ENCODE data around the gene ILRUN.

The ILRUN gene

DNA sequence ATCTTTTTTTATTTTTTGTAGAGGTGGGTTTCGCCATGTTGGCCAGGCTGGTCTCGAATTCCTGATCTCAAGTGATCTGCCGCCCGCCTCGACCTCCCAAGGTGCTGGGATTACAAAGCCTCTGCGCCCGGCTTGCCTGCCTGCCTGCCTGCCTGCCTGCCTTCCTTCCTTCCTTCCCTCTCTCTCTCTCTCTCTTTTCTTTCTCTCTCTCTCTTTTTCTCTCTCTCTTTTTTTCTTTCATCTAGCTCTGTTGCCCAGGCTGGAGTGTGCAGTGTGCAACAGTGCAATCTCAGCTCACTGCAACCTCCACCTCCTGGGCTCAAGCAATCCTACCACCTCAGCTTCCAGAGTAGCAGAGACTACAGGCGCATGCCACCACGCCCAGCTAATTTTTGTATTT, 4.6 kb upstream of the ILRUN start:
- TF ChIP-seq, protein P1, sequence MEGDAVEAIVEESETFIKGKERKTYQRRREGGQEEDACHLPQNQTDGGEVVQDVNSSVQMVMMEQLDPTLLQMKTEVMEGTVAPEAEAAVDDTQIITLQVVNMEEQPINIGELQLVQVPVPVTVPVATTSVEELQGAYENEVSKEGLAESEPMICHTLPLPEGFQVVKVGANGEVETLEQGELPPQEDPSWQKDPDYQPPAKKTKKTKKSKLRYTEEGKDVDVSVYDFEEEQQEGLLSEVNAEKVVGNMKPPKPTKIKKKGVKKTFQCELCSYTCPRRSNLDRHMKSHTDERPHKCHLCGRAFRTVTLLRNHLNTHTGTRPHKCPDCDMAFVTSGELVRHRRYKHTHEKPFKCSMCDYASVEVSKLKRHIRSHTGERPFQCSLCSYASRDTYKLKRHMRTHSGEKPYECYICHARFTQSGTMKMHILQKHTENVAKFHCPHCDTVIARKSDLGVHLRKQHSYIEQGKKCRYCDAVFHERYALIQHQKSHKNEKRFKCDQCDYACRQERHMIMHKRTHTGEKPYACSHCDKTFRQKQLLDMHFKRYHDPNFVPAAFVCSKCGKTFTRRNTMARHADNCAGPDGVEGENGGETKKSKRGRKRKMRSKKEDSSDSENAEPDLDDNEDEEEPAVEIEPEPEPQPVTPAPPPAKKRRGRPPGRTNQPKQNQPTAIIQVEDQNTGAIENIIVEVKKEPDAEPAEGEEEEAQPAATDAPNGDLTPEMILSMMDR (IDR thresholded peaks at IDR 0.05; ENCODE audit: unreplicated experiment in 3 of 3) = no peak
- H3K27me3 Mint-ChIP-seq (ENCODE audit: low read depth) = peaks cover 7% of the 10 kb centered on the region
- H3K9me3 Mint-ChIP-seq = no peaks in the 10 kb centered on the region
- H3K4me1 Mint-ChIP-seq = peaks cover 22% of the 10 kb centered on the region
- no peak overlapping the region for H3K4me3 Mint-ChIP-seq
- H3K36me3 Mint-ChIP-seq (ENCODE audit: low read depth) = no peaks in the 10 kb centered on the region
- peak overlapping the region in 1 of 3 experiments; percentile 29 for H3K27ac Mint-ChIP-seq

- H3K4me1 Mint-ChIP-seq = peaks cover 35% of the 10 kb centered on the region
- no peaks in the 10 kb centered on the region for H3K9me3 Mint-ChIP-seq
- H3K4me3 Mint-ChIP-seq = peak overlapping the region; percentile 92 to 97 (median 93)
- TF ChIP-seq, protein P1 (IDR thresholded peaks at IDR 0.05; ENCODE audit: unreplicated experiment in 3 of 3) = no peak
- H3K27ac Mint-ChIP-seq = peak overlapping the region in 1 of 3 experiments; percentile 88
- H3K27me3 Mint-ChIP-seq (ENCODE audit: low read depth) = peaks cover 7% of the 10 kb centered on the region
- H3K36me3 Mint-ChIP-seq (ENCODE audit: low read depth) = no peaks in the 10 kb centered on the region
Measured at GRCh38 chr6:34697904-34698559, 1.5 kb upstream of the ILRUN start.

GRCh38 chr6:34697544-34697836, 923 bp upstream of the ILRUN start:
- TF ChIP-seq, protein P1 (IDR thresholded peaks at IDR 0.05; ENCODE audit: unreplicated experiment in 3 of 3) = no peak
- H3K27ac Mint-ChIP-seq = peak overlapping the region; percentile 84 to 88 (median 85)
- peak overlapping the region; percentile 92 to 97 (median 93) for H3K4me3 Mint-ChIP-seq
- peaks cover 7% of the 10 kb centered on the region for H3K27me3 Mint-ChIP-seq (ENCODE audit: low read depth)
- H3K4me1 Mint-ChIP-seq = peaks cover 37% of the 10 kb centered on the region
- H3K36me3 Mint-ChIP-seq (ENCODE audit: low read depth) = no peaks in the 10 kb centered on the region
- no peaks in the 10 kb centered on the region for H3K9me3 Mint-ChIP-seq

DNA sequence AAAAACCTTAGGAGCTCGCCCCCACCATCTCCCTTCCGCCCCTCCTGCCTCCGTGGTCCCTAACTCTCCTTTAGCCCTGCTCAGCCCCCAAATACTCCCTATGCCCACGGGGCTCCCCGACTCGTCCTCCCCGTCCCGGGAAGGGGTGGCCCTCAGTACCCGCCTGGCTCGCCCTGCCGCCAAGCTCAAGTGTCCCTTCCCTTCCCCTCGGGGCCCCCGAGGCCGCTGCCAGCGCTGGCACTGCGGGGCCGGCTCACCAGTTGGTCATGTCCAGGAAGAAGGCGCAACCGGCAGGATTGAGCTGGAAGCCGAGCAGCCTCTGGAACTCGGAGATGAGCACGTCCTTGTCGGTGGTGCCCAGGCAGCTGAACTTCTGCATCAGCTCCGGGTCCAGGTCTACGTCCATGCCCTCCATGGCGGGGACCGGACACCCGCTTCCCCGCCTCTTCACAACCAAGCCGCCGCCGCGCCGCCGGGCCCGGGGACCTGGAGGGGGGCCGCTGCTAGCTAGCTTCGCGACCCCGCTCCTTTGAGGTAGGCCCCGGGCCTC, 303 bp downstream of the ILRUN start:
- TF ChIP-seq, protein P1 (IDR thresholded peaks at IDR 0.05; ENCODE audit: unreplicated experiment in 3 of 3) = no peak
- no peaks in the 10 kb centered on the region for H3K9me3 Mint-ChIP-seq
- H3K27me3 Mint-ChIP-seq (ENCODE audit: low read depth) = peaks cover 2% of the 10 kb centered on the region
- peak overlapping the region; percentile 92 to 97 (median 93) for H3K4me3 Mint-ChIP-seq
- H3K36me3 Mint-ChIP-seq (ENCODE audit: low read depth) = no peaks in the 10 kb centered on the region
- peak overlapping the region; percentile 88 to 95 (median 90) for H3K27ac Mint-ChIP-seq
- H3K4me1 Mint-ChIP-seq = peaks cover 37% of the 10 kb centered on the region

GRCh38 chr6:34695729-34696188, 808 bp downstream of the ILRUN start:
- peaks cover 37% of the 10 kb centered on the region for H3K4me1 Mint-ChIP-seq
- peak overlapping the region; percentile 65 to 95 (median 90) for H3K27ac Mint-ChIP-seq
- H3K36me3 Mint-ChIP-seq (ENCODE audit: low read depth) = no peaks in the 10 kb centered on the region
- no peaks in the 10 kb centered on the region for H3K9me3 Mint-ChIP-seq
- no peaks in the 10 kb centered on the region for H3K27me3 Mint-ChIP-seq (ENCODE audit: low read depth)
- peak overlapping the region; percentile 92 to 97 (median 93) for H3K4me3 Mint-ChIP-seq
- TF ChIP-seq, protein P1 (IDR thresholded peaks at IDR 0.05; ENCODE audit: unreplicated experiment in 3 of 3) = no peak

DNA sequence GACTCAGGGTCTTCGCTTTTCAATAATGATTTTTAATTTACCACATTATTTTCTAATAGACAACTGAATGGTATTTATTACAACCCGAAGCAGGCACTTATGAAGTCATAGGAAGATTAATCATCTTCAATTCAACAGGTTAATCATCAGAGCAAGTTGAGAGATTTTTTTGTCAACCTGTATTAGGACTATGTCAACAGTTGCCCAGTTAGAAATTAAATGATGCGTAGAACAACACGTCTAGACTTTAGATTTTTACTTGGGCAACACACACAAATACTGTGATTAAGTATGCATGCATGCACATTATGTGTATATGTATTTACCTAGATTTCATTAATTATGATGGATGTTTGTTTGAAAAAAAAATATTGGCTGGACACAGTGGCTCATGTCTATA, 4.3 kb downstream of the ILRUN start:
- Mint-ChIP-seq H3K4me1 (peaks cover 34% of the 10 kb centered on the region), H3K27ac (no peak overlapping the region), H3K27me3 (ENCODE audit: low read depth) (no peaks in the 10 kb centered on the region), H3K4me3 (no peak overlapping the region), H3K36me3 (ENCODE audit: low read depth) (peaks cover 12% of the 10 kb centered on the region), H3K9me3 (no peaks in the 10 kb centered on the region)
- TF ChIP-seq, protein P1 (IDR thresholded peaks at IDR 0.05; ENCODE audit: unreplicated experiment in 3 of 3) = no peak
